PC-3 (cell line): Measurements from ENCODE around the gene JPT1. TPM values are rescaled to one million over a fixed set of nuclear protein-coding genes. Genes with fewer than 3 reads are reported as not detected.

Experiments used
- ATAC-seq: fragments of 200-7000 bp; cut with Tn5 transposase; 2 replicates; pipeline ENCODE4 v1.9.1; 2020; ENCODE audit warnings: mild to moderate bottlenecking, moderate library complexity
- BruUV-seq: library from RNA; stranded (reverse); fragments of 400-500 nt; replicated peaks from 2 replicates; lab custom pipeline; 2021; lab: Mats Ljungman, UMichigan
- CTCF ChIA-PET: fragments of 300-600 bp; sonication (Branson Sonifier 250); formaldehyde crosslinking; loops from one replicate; lab custom pipeline; 2022; ENCODE audit warnings: antibody characterized with exemption; lab: Charles Lee
- POLR2A ChIA-PET: fragments of 300-600 bp; sonication (Branson Sonifier 250); formaldehyde crosslinking; loops from one replicate; lab custom pipeline; 2022; ENCODE audit warnings: antibody characterized with exemption; ENCODE audit not compliant: unreplicated experiment; lab: Charles Lee
- DNase-seq: peaks from one replicate; pipeline ENCODE4 v3.0.0-alpha.2; 2015
- H2AFZ ChIP-seq: fragments of 300-600 bp; sonication (generic); 2 replicates; pipeline ENCODE4 v1.6.0; 2016; ENCODE audit warnings: antibody characterized with exemption, low read length
- H3F3A ChIP-seq: fragments of 300-600 bp; sonication (generic); one replicate; pipeline ENCODE4 v1.6.0; 2017; ENCODE audit warnings: antibody characterized with exemption, low read length, control low read depth, mild to moderate bottlenecking; ENCODE audit not compliant: unreplicated experiment
- H3K27ac ChIP-seq: fragments of 300-600 bp; sonication (generic); 2 replicates; pipeline ENCODE4 v1.5.1; 2016; ENCODE audit warnings: mild to moderate bottlenecking, low read length
- H3K27me3 ChIP-seq: fragments of 300-600 bp; sonication (generic); 2 replicates; pipeline ENCODE4 v1.6.1; 2016; ENCODE audit warnings: low read length, mixed read lengths
- H3K36me3 ChIP-seq: fragments of 300-600 bp; sonication (generic); 2 replicates; pipeline ENCODE4 v1.6.1; 2016; ENCODE audit warnings: low read depth, mixed run types, low read length, mixed read lengths
- H3K4me1 ChIP-seq: fragments of 300-600 bp; sonication (generic); 2 replicates; pipeline ENCODE4 v1.5.1; 2016; ENCODE audit warnings: low read length; ENCODE audit not compliant: insufficient read depth
- H3K4me2 ChIP-seq: fragments of 300-600 bp; sonication (generic); 2 replicates; pipeline ENCODE4 v1.6.0; 2016; ENCODE audit warnings: low read length
- H3K4me3 ChIP-seq: fragments of 300-600 bp; sonication (generic); 2 replicates; pipeline ENCODE4 v1.5.1; 2016; ENCODE audit warnings: mild to moderate bottlenecking, low read length, mixed read lengths
- H3K79me2 ChIP-seq: fragments of 300-600 bp; sonication (generic); 2 replicates; pipeline ENCODE4 v1.6.1; 2017; ENCODE audit warnings: low read length, mixed read lengths
- H3K9ac ChIP-seq: fragments of 300-600 bp; sonication (generic); 2 replicates; pipeline ENCODE4 v1.6.0; 2016; ENCODE audit warnings: mild to moderate bottlenecking, low read length
- H3K9me2 ChIP-seq: fragments of 300-600 bp; sonication (generic); replicated peaks from 2 replicates; pipeline ENCODE4 v1.6.1; 2016; ENCODE audit warnings: mixed run types, low read length, mixed read lengths
- H3K9me3 ChIP-seq: fragments of 300-600 bp; sonication (generic); 2 replicates; pipeline ENCODE4 v1.6.1; 2016; ENCODE audit warnings: low read length, mixed read lengths
- H4K20me1 ChIP-seq: fragments of 300-600 bp; sonication (generic); 2 replicates; pipeline ENCODE4 v1.6.1; 2016; ENCODE audit warnings: low read length, mixed read lengths
- CTCF ChIP-seq: fragments of 300-600 bp; sonication (generic); conservative IDR thresholded peaks from 2 replicates; pipeline ENCODE4 v1.5.1; 2017; ENCODE audit warnings: antibody characterized with exemption, low read depth, mild to moderate bottlenecking, low read length
- EZH2 ChIP-seq: fragments of 300-600 bp; sonication (generic); IDR thresholded peaks from one replicate; pipeline ENCODE4 v1.6.1; 2017; ENCODE audit warnings: antibody characterized with exemption, mild to moderate bottlenecking, low read length; ENCODE audit not compliant: unreplicated experiment
- EZH2phosphoT487 ChIP-seq: fragments of 300-600 bp; sonication (generic); IDR thresholded peaks from 2 replicates; pipeline ENCODE4 v1.6.1; 2018; ENCODE audit warnings: mild to moderate bottlenecking, antibody characterized with exemption, low read length, borderline replicate concordance
- intact Hi-C: fragments of 100-400 bp; cut with micrococcal nuclease; formaldehyde crosslinking; loops from 2 replicates; pipeline ENCODE4 v1.9.0; 2023
- total RNA-seq: library from RNA; depleted of rRNA; stranded (reverse); fragments of >200 nt; gene quantifications from 2 replicates; pipeline ENCODE4 v1.2.3, GENCODE V29; 2014

The JPT1 gene
- total RNA-seq, 1 experiment from 2014 or later: 674 TPM

GRCh38 chr17:75096082-75096625 is 58.2 kb downstream of the JPT1 start:
- CTCF ChIA-PET: interaction anchor here (0.5 to 1.6 kb wide), 8 partner anchors 10 to 105 kb away, joined by 3 to 8 read pairs (median 4); partner anchors contain the start of gene ATP5PD

GRCh38 chr17:75094871-75095399 is 59.4 kb downstream of the JPT1 start:
- no peak for ATAC-seq
- Histone ChIP-seq H3K79me2 (no peaks in the 10 kb centered on the region), H3K27ac (peak overlapping the region; percentile 87), H3K4me3 (no peak overlapping the region), H3F3A (no peaks in the 10 kb centered on the region), H3K4me2 (no peak overlapping the region), H2AFZ (no peak overlapping the region), H3K36me3 (no peaks in the 10 kb centered on the region), H3K9me3 (no peaks in the 10 kb centered on the region), H3K27me3 (no peaks in the 10 kb centered on the region), H4K20me1 (no peaks in the 10 kb centered on the region), H3K9ac (no peak overlapping the region), H3K9me2 (no peaks in the 10 kb centered on the region), H3K4me1 (peaks cover 33% of the 10 kb centered on the region)
- BruUV-seq: no TSS peak
- ChIA-PET CTCF (no interaction called here), POLR2A (interaction anchor here (0.6 kb wide), 1 partner anchor 912 kb away, joined by 5 read pairs; no protein-coding TSS in a partner anchor)
- intact Hi-C loops: no loop called here
- TF ChIP-seq EZH2 (no peak), CTCF (no peak), EZH2phosphoT487 (no peak)
- no peak for DNase-seq

More at GRCh38 chr17:75096082-75096625, 58.2 kb downstream of the JPT1 start:
- peak overlapping the region; percentile 51 for H3K9ac ChIP-seq
- H2AFZ ChIP-seq: peak overlapping the region; percentile 40
- intact Hi-C loops: no loop called here
- no TSS peak for BruUV-seq
- POLR2A ChIA-PET: interaction anchor here (0.5 to 0.9 kb wide), 6 partner anchors 11 to 272 kb away, joined by 3 to 42 read pairs (median 5); partner anchors contain the start of gene ARMC7
- H3K27me3 ChIP-seq: no peaks in the 10 kb centered on the region
- TF ChIP-seq CTCF (no peak), EZH2phosphoT487 (no peak), EZH2 (no peak)
- no peaks in the 10 kb centered on the region for H3K36me3 ChIP-seq
- H4K20me1 ChIP-seq: no peaks in the 10 kb centered on the region
- peak; percentile 99 for ATAC-seq
- H3K27ac ChIP-seq: peak overlapping the region; percentile 87
- no peaks in the 10 kb centered on the region for H3K9me2 ChIP-seq
- no peaks in the 10 kb centered on the region for H3K79me2 ChIP-seq
- H3K4me2 ChIP-seq: peak overlapping the region; percentile 62
- no peak overlapping the region for H3K4me3 ChIP-seq
- peak; percentile 99 for DNase-seq
- peaks cover 33% of the 10 kb centered on the region for H3K4me1 ChIP-seq
- no peaks in the 10 kb centered on the region for H3F3A ChIP-seq
- H3K9me3 ChIP-seq: no peaks in the 10 kb centered on the region
